H9 (cell line): ENCODE data around the gene FCHO1. TPM values are rescaled to one million over a fixed set of nuclear protein-coding genes. Genes with fewer than 3 reads are reported as not detected.

ENCODE experiments used
- DNase-seq: peaks from one replicate; pipeline ENCODE4 v3.0.0-alpha.2; 2017
- H2AFZ ChIP-seq: one replicate; pipeline ENCODE4 v1.6.1; 2013; ENCODE audit warnings: mild to moderate bottlenecking, low read length, control low read depth, moderate library complexity
- H2AK5ac ChIP-seq: 2 replicates; pipeline ENCODE4 v1.6.1; 2013; ENCODE audit warnings: low read length, control low read depth, mixed read lengths; ENCODE audit not compliant: insufficient read length
- H2BK120ac ChIP-seq: one replicate; pipeline ENCODE4 v1.6.1; 2013; ENCODE audit warnings: low read depth, mild to moderate bottlenecking, low read length, control low read depth, inconsistent platforms; ENCODE audit not compliant: poor library complexity, severe bottlenecking
- H2BK12ac ChIP-seq: 2 replicates; pipeline ENCODE4 v1.6.1; 2013; ENCODE audit warnings: low read length, control low read depth, mixed read lengths, low read depth; ENCODE audit not compliant: insufficient read length
- H2BK15ac ChIP-seq: 2 replicates; pipeline ENCODE4 v1.6.1; 2013; ENCODE audit warnings: low read depth, low read length, control low read depth
- H2BK20ac ChIP-seq: one replicate; pipeline ENCODE4 v1.6.1; 2013; ENCODE audit warnings: low read depth, mild to moderate bottlenecking, low read length, control low read depth, inconsistent platforms; ENCODE audit not compliant: poor library complexity, severe bottlenecking
- H2BK5ac ChIP-seq: 2 replicates; pipeline ENCODE4 v1.6.1; 2013; ENCODE audit warnings: low read length, control low read depth, mixed read lengths; ENCODE audit not compliant: insufficient read length
- H3K14ac ChIP-seq: 2 replicates; pipeline ENCODE4 v1.6.1; 2013; ENCODE audit warnings: low read length, control low read depth; ENCODE audit not compliant: insufficient read depth
- H3K18ac ChIP-seq: 2 replicates; pipeline ENCODE4 v1.6.1; 2013; ENCODE audit warnings: low read depth, mild to moderate bottlenecking, mixed read lengths, low read length, control low read depth; ENCODE audit not compliant: insufficient read length
- H3K23ac ChIP-seq: 2 replicates; pipeline ENCODE4 v1.6.1; 2013; ENCODE audit warnings: low read length, control low read depth, mixed read lengths, low read depth; ENCODE audit not compliant: insufficient read length
- H3K23me2 ChIP-seq: 2 replicates; pipeline ENCODE4 v1.6.1; 2013; ENCODE audit warnings: low read depth, mild to moderate bottlenecking, mixed read lengths, low read length, control low read depth; ENCODE audit not compliant: insufficient read length, poor library complexity, severe bottlenecking
- H3K27ac ChIP-seq: 2 replicates; pipeline ENCODE4 v1.5.1; 2013; ENCODE audit warnings: low read length, control low read depth, mixed read lengths, low read depth; ENCODE audit not compliant: insufficient read length
- H3K27me3 ChIP-seq: 2 replicates; pipeline ENCODE4 v1.6.1; 2013; ENCODE audit warnings: low read length, control low read depth, inconsistent platforms; ENCODE audit not compliant: insufficient read depth
- H3K4ac ChIP-seq: 2 replicates; pipeline ENCODE4 v1.6.1; 2013; ENCODE audit warnings: low read depth, mild to moderate bottlenecking, control low read depth, inconsistent platforms, low read length, moderate library complexity
- H3K4me1 ChIP-seq: 2 replicates; pipeline ENCODE4 v1.6.1; 2013; ENCODE audit warnings: low read length, control low read depth, inconsistent platforms; ENCODE audit not compliant: insufficient read depth
- H3K4me2 ChIP-seq: 2 replicates; pipeline ENCODE4 v1.6.1; 2013; ENCODE audit warnings: low read length, control low read depth, mixed read lengths; ENCODE audit not compliant: insufficient read length, insufficient read depth
- H3K56ac ChIP-seq: 2 replicates; pipeline ENCODE4 v1.6.1; 2013; ENCODE audit warnings: low read depth, mild to moderate bottlenecking, mixed read lengths, low read length, control low read depth; ENCODE audit not compliant: insufficient read length
- H3K79me1 ChIP-seq: 2 replicates; pipeline ENCODE4 v1.6.1; 2013; ENCODE audit warnings: low read depth, mild to moderate bottlenecking, moderate library complexity, low read length, control low read depth, inconsistent platforms; ENCODE audit not compliant: insufficient read depth, poor library complexity, severe bottlenecking
- H3K79me2 ChIP-seq: 2 replicates; pipeline ENCODE4 v1.6.1; 2013; ENCODE audit warnings: low read length, control low read depth, inconsistent platforms; ENCODE audit not compliant: insufficient read depth
- H3K9ac ChIP-seq: 2 replicates; pipeline ENCODE4 v1.6.1; 2013; ENCODE audit warnings: low read length, control low read depth, mixed read lengths; ENCODE audit not compliant: insufficient read length; ENCODE audit errors: extremely low read depth
- H3K9me3 ChIP-seq: one replicate; pipeline ENCODE4 v1.6.1; 2013; ENCODE audit warnings: low read depth, low read length, inconsistent platforms; ENCODE audit not compliant: control insufficient read depth
- H3T11ph ChIP-seq: one replicate; pipeline ENCODE4 v1.6.1; 2013; ENCODE audit warnings: mild to moderate bottlenecking, low read length, control low read depth, inconsistent platforms
- H4K20me1 ChIP-seq: one replicate; pipeline ENCODE4 v1.6.1; 2013; ENCODE audit not compliant: control insufficient read depth, insufficient read length, insufficient read depth
- H4K5ac ChIP-seq: 2 replicates; pipeline ENCODE4 v1.6.1; 2013; ENCODE audit warnings: low read depth, mild to moderate bottlenecking, mixed read lengths, low read length, control low read depth; ENCODE audit not compliant: insufficient read length
- H4K8ac ChIP-seq: replicated peaks from 2 replicates; pipeline ENCODE4 v1.6.1; 2013; ENCODE audit warnings: low read length, control low read depth, mixed read lengths, low read depth; ENCODE audit not compliant: insufficient read length
- H4K91ac ChIP-seq: 2 replicates; pipeline ENCODE4 v1.6.1; 2013; ENCODE audit warnings: low read depth, mild to moderate bottlenecking, moderate library complexity, mixed read lengths, low read length, control low read depth; ENCODE audit not compliant: insufficient read length
- H3K27ac Mint-ChIP-seq, 3 experiments: 2 replicates in 2 of 3; 3 replicates in 1 of 3; pipeline ENCODE4 v1.8.0; 2020 to 2021; ENCODE audit warnings: mixed read lengths in 3 of 3, mild to moderate bottlenecking in 1 of 3, moderate library complexity in 1 of 3
- H3K27me3 Mint-ChIP-seq: 2 replicates; pipeline ENCODE4 v1.8.0; 2021; ENCODE audit warnings: low read depth, mild to moderate bottlenecking, moderate library complexity, mixed read lengths
- H3K36me3 Mint-ChIP-seq, 3 experiments: 2 replicates in 2 of 3; 3 replicates in 1 of 3; pipeline ENCODE4 v1.8.0; 2020 to 2021; ENCODE audit warnings: low read depth in 3 of 3, mixed read lengths in 3 of 3; ENCODE audit not compliant: insufficient read depth in 1 of 3
- H3K4me1 Mint-ChIP-seq, 2 experiments: 2 replicates each; pipeline ENCODE4 v1.8.0; 2020; ENCODE audit warnings: mixed read lengths in 2 of 2
- H3K4me3 Mint-ChIP-seq, 2 experiments: 2 replicates in 1 of 2; 3 replicates in 1 of 2; pipeline ENCODE4 v1.8.0; 2020 to 2021; ENCODE audit warnings: mild to moderate bottlenecking in 2 of 2, mixed read lengths in 2 of 2, moderate library complexity in 1 of 2
- H3K9me3 Mint-ChIP-seq, 2 experiments: 2 replicates in 1 of 2; 3 replicates in 1 of 2; pipeline ENCODE4 v1.8.0; 2020; ENCODE audit warnings: mild to moderate bottlenecking in 2 of 2, mixed read lengths in 2 of 2, moderate library complexity in 1 of 2
- WGBS: extraction: QIAGEN DNeasy Blood & Tissue Kit; methylation state at CpG from one replicate; pipeline ENCODE4 v1.1.7; 2013; ENCODE audit warnings: missing lambda C conversion rate, low lambda C conversion rate, mixed read lengths; ENCODE audit not compliant: insufficient read length; ENCODE audit errors: extremely low coverage; 5-methylcytosine and 5-hydroxymethylcytosine counted together
- total RNA-seq: library from RNA; stranded (reverse); gene quantifications from 2 replicates; pipeline ENCODE4 v1.2.1, GENCODE V29; 2021
- TF ChIP-seq, protein P1 (sequence below): fragments of 200-600 bp; sonication (generic); conservative IDR thresholded peaks from 3 replicates; pipeline ENCODE4 v1.8.0; 2021; ENCODE audit warnings: antibody characterized with exemption, mild to moderate bottlenecking

The FCHO1 gene
- total RNA-seq, 1 experiment from 2014 or later: 13.1 TPM

DNA sequence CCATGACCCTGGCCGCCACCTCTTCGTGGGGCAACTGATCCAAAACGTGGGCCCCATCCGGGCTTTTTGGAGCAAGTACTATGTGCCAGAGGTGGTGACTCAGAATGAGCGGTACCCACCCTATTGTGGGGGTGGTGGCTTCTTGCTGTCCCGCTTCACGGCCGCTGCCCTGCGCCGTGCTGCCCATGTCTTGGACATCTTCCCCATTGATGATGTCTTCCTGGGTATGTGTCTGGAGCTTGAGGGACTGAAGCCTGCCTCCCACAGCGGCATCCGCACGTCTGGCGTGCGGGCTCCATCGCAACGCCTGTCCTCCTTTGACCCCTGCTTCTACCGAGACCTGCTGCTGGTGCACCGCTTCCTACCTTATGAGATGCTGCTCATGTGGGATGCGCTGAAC is 60.4 kb downstream of the FCHO1 start:
- no peak overlapping the region; a peak in 1 of 7 replicates for H3K27ac Mint-ChIP-seq
- no peak overlapping the region for H3K4ac ChIP-seq
- no peak overlapping the region for H3K9ac ChIP-seq
- H3K27ac ChIP-seq: no peak overlapping the region
- H3K14ac ChIP-seq: peak overlapping the region; percentile 46; the same call in 1 of the 2 replicates
- H3K79me2 ChIP-seq: no peaks in the 10 kb centered on the region
- H4K8ac ChIP-seq: peak overlapping the region; percentile 72
- no peak overlapping the region for H4K91ac ChIP-seq
- H3K4me2 ChIP-seq: no peak overlapping the region
- H2AK5ac ChIP-seq: no peak overlapping the region
- H2BK120ac ChIP-seq: no peak overlapping the region
- no peak overlapping the region for H2BK20ac ChIP-seq
- no peaks in the 10 kb centered on the region for H3K36me3 Mint-ChIP-seq
- TF ChIP-seq, protein P1, sequence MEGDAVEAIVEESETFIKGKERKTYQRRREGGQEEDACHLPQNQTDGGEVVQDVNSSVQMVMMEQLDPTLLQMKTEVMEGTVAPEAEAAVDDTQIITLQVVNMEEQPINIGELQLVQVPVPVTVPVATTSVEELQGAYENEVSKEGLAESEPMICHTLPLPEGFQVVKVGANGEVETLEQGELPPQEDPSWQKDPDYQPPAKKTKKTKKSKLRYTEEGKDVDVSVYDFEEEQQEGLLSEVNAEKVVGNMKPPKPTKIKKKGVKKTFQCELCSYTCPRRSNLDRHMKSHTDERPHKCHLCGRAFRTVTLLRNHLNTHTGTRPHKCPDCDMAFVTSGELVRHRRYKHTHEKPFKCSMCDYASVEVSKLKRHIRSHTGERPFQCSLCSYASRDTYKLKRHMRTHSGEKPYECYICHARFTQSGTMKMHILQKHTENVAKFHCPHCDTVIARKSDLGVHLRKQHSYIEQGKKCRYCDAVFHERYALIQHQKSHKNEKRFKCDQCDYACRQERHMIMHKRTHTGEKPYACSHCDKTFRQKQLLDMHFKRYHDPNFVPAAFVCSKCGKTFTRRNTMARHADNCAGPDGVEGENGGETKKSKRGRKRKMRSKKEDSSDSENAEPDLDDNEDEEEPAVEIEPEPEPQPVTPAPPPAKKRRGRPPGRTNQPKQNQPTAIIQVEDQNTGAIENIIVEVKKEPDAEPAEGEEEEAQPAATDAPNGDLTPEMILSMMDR: no peak
- no CpG with 5 or more reads among the region's 20 CpGs for WGBS
- H3K4me3 Mint-ChIP-seq: no peak overlapping the region
- H3K27me3 Mint-ChIP-seq: peaks cover 2% of the 10 kb centered on the region
- no peaks in the 10 kb centered on the region for H3K23me2 ChIP-seq
- no peak overlapping the region for H3T11ph ChIP-seq
- H4K5ac ChIP-seq: no peak overlapping the region
- no peaks in the 10 kb centered on the region for H3K79me1 ChIP-seq
- H2AFZ ChIP-seq: no peak overlapping the region
- no peaks in the 10 kb centered on the region for H3K4me1 Mint-ChIP-seq
- no peak overlapping the region for H3K18ac ChIP-seq
- no peaks in the 10 kb centered on the region for H3K4me1 ChIP-seq
- H3K56ac ChIP-seq: no peak overlapping the region
- H3K9me3 ChIP-seq: no peaks in the 10 kb centered on the region
- no peaks in the 10 kb centered on the region for H4K20me1 ChIP-seq
- no peak overlapping the region for H2BK5ac ChIP-seq
- no peak overlapping the region for H2BK15ac ChIP-seq
- no peak overlapping the region for H2BK12ac ChIP-seq
- H3K9me3 Mint-ChIP-seq: no peaks in the 10 kb centered on the region
- H3K27me3 ChIP-seq: no peaks in the 10 kb centered on the region
- H3K23ac ChIP-seq: no peak overlapping the region
- DNase-seq: no peak
